ENCODE data around the gene RAD51B. TPM values are rescaled to one million over a fixed set of nuclear protein-coding genes. Genes with fewer than 3 reads are reported as not detected.

The RAD51B gene
- total RNA-seq, 1 experiment from 2014 or later: 8.5 TPM

- ChIA-PET CTCF (no interaction called here), POLR2A (no interaction called here)
- intact Hi-C loops (cut with micrococcal nuclease; ENCODE audit: unreplicated experiment): no loop called here
These were observed 391.8 kb downstream of the RAD51B start for GRCh38 chr14:68211421-68211820.

GRCh38 chr14:68211886-68212285, 392.3 kb downstream of the RAD51B start:
- CTCF ChIA-PET: no interaction called here
- in situ Hi-C loops (cut with HindIII; ENCODE audit: low pct_unique_long_range_greater_than_20kb, low sequenced_read_pairs): no loop called here

More at GRCh38 chr14:68211421-68211820, 391.8 kb downstream of the RAD51B start:
- no peak for ATAC-seq
- Histone ChIP-seq H3K4me1 (ENCODE audit: control insufficient read depth, insufficient read depth, low read length) (peaks cover 5% of the 10 kb centered on the region; the same call in 1 of the 2 replicates), H3K4me3 (ENCODE audit: low read depth in 2 of 2, low read length in 2 of 2) (no peak overlapping the region), H3K27ac (ENCODE audit: low read length) (peak overlapping the region; percentile 69), H3K27me3 (ENCODE audit: control insufficient read depth, insufficient read depth, low read length) (no peaks in the 10 kb centered on the region), H3K36me3 (ENCODE audit: control insufficient read depth, insufficient read depth, low read length) (no peaks in the 10 kb centered on the region; the same call in 1 of the 2 replicates), H3K9me3 (ENCODE audit: control insufficient read depth, insufficient read depth, low read depth, low read length) (no peaks in the 10 kb centered on the region)
- no peak for TF ChIP-seq SIN3A (IDR thresholded peaks at IDR 0.05; ENCODE audit: borderline replicate concordance, insufficient read depth, low read depth, low read length)
- TF ChIP-seq POLR2AphosphoS5 (IDR thresholded peaks at IDR 0.05; ENCODE audit: low read depth, low read length): no peak
- TF ChIP-seq, protein P1, sequence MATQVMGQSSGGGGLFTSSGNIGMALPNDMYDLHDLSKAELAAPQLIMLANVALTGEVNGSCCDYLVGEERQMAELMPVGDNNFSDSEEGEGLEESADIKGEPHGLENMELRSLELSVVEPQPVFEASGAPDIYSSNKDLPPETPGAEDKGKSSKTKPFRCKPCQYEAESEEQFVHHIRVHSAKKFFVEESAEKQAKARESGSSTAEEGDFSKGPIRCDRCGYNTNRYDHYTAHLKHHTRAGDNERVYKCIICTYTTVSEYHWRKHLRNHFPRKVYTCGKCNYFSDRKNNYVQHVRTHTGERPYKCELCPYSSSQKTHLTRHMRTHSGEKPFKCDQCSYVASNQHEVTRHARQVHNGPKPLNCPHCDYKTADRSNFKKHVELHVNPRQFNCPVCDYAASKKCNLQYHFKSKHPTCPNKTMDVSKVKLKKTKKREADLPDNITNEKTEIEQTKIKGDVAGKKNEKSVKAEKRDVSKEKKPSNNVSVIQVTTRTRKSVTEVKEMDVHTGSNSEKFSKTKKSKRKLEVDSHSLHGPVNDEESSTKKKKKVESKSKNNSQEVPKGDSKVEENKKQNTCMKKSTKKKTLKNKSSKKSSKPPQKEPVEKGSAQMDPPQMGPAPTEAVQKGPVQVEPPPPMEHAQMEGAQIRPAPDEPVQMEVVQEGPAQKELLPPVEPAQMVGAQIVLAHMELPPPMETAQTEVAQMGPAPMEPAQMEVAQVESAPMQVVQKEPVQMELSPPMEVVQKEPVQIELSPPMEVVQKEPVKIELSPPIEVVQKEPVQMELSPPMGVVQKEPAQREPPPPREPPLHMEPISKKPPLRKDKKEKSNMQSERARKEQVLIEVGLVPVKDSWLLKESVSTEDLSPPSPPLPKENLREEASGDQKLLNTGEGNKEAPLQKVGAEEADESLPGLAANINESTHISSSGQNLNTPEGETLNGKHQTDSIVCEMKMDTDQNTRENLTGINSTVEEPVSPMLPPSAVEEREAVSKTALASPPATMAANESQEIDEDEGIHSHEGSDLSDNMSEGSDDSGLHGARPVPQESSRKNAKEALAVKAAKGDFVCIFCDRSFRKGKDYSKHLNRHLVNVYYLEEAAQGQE (IDR thresholded peaks at IDR 0.05; ENCODE audit: insufficient read depth in 1 of 2, low read depth in 2 of 2, low read length in 1 of 2): no peak
- TF ChIP-seq, protein P2, sequence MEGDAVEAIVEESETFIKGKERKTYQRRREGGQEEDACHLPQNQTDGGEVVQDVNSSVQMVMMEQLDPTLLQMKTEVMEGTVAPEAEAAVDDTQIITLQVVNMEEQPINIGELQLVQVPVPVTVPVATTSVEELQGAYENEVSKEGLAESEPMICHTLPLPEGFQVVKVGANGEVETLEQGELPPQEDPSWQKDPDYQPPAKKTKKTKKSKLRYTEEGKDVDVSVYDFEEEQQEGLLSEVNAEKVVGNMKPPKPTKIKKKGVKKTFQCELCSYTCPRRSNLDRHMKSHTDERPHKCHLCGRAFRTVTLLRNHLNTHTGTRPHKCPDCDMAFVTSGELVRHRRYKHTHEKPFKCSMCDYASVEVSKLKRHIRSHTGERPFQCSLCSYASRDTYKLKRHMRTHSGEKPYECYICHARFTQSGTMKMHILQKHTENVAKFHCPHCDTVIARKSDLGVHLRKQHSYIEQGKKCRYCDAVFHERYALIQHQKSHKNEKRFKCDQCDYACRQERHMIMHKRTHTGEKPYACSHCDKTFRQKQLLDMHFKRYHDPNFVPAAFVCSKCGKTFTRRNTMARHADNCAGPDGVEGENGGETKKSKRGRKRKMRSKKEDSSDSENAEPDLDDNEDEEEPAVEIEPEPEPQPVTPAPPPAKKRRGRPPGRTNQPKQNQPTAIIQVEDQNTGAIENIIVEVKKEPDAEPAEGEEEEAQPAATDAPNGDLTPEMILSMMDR (IDR thresholded peaks at IDR 0.05): no peak
- TF ChIP-seq TCF7L2 (IDR thresholded peaks at IDR 0.05; ENCODE audit: low read depth, low read length): no peak
- in situ Hi-C loops (cut with HindIII; ENCODE audit: low pct_unique_long_range_greater_than_20kb, low sequenced_read_pairs): no loop called here
- no peak for DNase-seq (ENCODE audit: low read depth, low spot score)
- BruUV-seq (replicated peaks): no TSS peak

More at GRCh38 chr14:68211886-68212285, 392.3 kb downstream of the RAD51B start:
- Histone ChIP-seq H3K4me3 (ENCODE audit: low read depth in 2 of 2, low read length in 2 of 2) (no peak overlapping the region), H3K27ac (ENCODE audit: low read length) (peak overlapping the region; percentile 69; the same call in 1 of the 2 replicates), H3K9me3 (ENCODE audit: control insufficient read depth, insufficient read depth, low read depth, low read length) (no peaks in the 10 kb centered on the region), H3K36me3 (ENCODE audit: control insufficient read depth, insufficient read depth, low read length) (no peaks in the 10 kb centered on the region; the same call in 1 of the 2 replicates), H3K27me3 (ENCODE audit: control insufficient read depth, insufficient read depth, low read length) (no peaks in the 10 kb centered on the region), H3K4me1 (ENCODE audit: control insufficient read depth, insufficient read depth, low read length) (peaks cover 5% of the 10 kb centered on the region; the same call in 1 of the 2 replicates)
- intact Hi-C loops (cut with micrococcal nuclease; ENCODE audit: unreplicated experiment): no loop called here
- ATAC-seq: no peak
- no TSS peak for BruUV-seq (replicated peaks)
- TF ChIP-seq, protein P2 (IDR thresholded peaks at IDR 0.05): no peak
- no peak for TF ChIP-seq TCF7L2 (IDR thresholded peaks at IDR 0.05; ENCODE audit: low read depth, low read length)
- TF ChIP-seq, protein P1 (IDR thresholded peaks at IDR 0.05; ENCODE audit: insufficient read depth in 1 of 2, low read depth in 2 of 2, low read length in 1 of 2): no peak
- no peak for TF ChIP-seq SIN3A (IDR thresholded peaks at IDR 0.05; ENCODE audit: borderline replicate concordance, insufficient read depth, low read depth, low read length)
- no peak for TF ChIP-seq POLR2AphosphoS5 (IDR thresholded peaks at IDR 0.05; ENCODE audit: low read depth, low read length)
- DNase-seq (ENCODE audit: low read depth, low spot score): no peak
- POLR2A ChIA-PET: no interaction called here
